ENCODE data around the gene THSD4. TPM values are rescaled to one million over a fixed set of nuclear protein-coding genes. Genes with fewer than 3 reads are reported as not detected.

Gene THSD4
- total and polyA plus RNA-seq, 3 experiments from 2014 or later: not detected

- Mint-ChIP-seq H3K4me3 (no peak overlapping the region), H3K36me3 (peaks cover 0 to 2% (median 0%) of the 10 kb centered on the region in 3 donors), H3K4me1 (peaks cover 0 to 1% (median 0%) of the 10 kb centered on the region in 3 donors), H3K27ac (no peak overlapping the region), H3K27me3 (peaks cover 3 to 26% of the 10 kb centered on the region in 2 donors), H3K9me3 (peaks cover 0 to 6% (median 2%) of the 10 kb centered on the region in 5 donors)
- Histone ChIP-seq H3K4me1 (ENCODE audit: insufficient read depth, low read length) (no peaks in the 10 kb centered on the region), H3K36me3 (ENCODE audit: insufficient read depth, low read length) (no peaks in the 10 kb centered on the region), H3K9me3 (ENCODE audit: low read length) (no peaks in the 10 kb centered on the region), H3K4me3 (ENCODE audit: low read length) (no peak overlapping the region), H3K27ac (ENCODE audit: low read depth, low read length) (no peak overlapping the region), H3K27me3 (ENCODE audit: insufficient read depth, low read length, poor library complexity, severe bottlenecking) (no peaks in the 10 kb centered on the region)
- ChIA-PET CTCF (interaction anchor here (0.5 to 1.5 kb wide), 2 partner anchors 12 to 627 kb away, joined by 3 to 4 read pairs; no protein-coding TSS in a partner anchor), POLR2A (no interaction called here)
- DNase-seq: no peak
Observed at GRCh38 chr15:71755092-71755970, 640.1 kb downstream of the THSD4 start.

DNA sequence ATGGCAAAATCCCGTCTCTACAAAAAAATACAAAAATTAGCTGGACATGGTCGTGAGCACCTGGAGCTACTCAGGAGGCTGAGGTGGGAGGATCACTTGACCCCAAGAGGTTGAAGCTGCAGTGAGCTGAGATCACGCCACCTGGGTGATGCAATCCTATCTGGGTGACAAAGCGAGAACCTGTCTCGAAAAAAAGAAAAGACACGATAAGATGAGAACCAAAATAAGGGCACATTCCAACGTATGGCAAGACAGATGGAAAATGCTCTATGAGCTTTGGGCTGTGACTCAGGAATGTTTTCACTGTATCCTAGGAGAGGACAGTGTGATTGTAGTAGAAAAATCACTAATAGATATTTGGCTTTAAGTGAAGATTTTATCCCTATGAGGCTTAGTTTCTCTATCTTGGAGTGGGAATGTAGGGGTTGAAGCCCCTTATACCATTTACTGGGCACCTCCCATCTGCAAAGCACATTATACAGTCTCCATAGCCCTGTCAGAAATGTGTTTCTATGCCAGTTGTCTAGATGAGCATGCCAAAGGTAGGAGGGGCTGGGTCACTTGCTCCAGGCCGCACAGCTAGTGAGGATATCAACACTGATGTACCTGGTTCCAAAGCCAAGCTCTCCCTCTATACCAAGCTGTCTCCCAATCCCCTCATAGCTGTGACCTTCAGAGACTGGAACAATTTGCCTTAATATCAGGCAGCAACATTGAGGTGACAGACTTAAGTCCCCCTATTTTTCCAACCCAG is 641.5 kb downstream of the THSD4 start:
- Histone ChIP-seq H3K27me3 (ENCODE audit: insufficient read depth, low read length, poor library complexity, severe bottlenecking) (no peaks in the 10 kb centered on the region), H3K4me1 (ENCODE audit: insufficient read depth, low read length) (no peaks in the 10 kb centered on the region), H3K27ac (ENCODE audit: low read depth, low read length) (no peak overlapping the region), H3K4me3 (ENCODE audit: low read length) (no peak overlapping the region), H3K36me3 (ENCODE audit: insufficient read depth, low read length) (no peaks in the 10 kb centered on the region), H3K9me3 (ENCODE audit: low read length) (no peaks in the 10 kb centered on the region)
- ChIA-PET CTCF (interaction anchor here (1.0 to 1.2 kb wide), 2 partner anchors 13 to 399 kb away, joined by 3 to 4 read pairs; no protein-coding TSS in a partner anchor), POLR2A (no interaction called here)
- peaks cover 4 to 22% of the 10 kb centered on the region in 2 donors for H3K27me3 Mint-ChIP-seq
- DNase-seq: no peak
- peaks cover 0 to under 1% (median 0%) of the 10 kb centered on the region in 3 donors for H3K4me1 Mint-ChIP-seq
- H3K36me3 Mint-ChIP-seq: peaks cover 0 to 2% (median 0%) of the 10 kb centered on the region in 3 donors
- no peak overlapping the region for H3K27ac Mint-ChIP-seq
- H3K4me3 Mint-ChIP-seq: no peak overlapping the region
- H3K9me3 Mint-ChIP-seq: peaks cover 6 to 16% (median 8%) of the 10 kb centered on the region in 5 donors

DNA sequence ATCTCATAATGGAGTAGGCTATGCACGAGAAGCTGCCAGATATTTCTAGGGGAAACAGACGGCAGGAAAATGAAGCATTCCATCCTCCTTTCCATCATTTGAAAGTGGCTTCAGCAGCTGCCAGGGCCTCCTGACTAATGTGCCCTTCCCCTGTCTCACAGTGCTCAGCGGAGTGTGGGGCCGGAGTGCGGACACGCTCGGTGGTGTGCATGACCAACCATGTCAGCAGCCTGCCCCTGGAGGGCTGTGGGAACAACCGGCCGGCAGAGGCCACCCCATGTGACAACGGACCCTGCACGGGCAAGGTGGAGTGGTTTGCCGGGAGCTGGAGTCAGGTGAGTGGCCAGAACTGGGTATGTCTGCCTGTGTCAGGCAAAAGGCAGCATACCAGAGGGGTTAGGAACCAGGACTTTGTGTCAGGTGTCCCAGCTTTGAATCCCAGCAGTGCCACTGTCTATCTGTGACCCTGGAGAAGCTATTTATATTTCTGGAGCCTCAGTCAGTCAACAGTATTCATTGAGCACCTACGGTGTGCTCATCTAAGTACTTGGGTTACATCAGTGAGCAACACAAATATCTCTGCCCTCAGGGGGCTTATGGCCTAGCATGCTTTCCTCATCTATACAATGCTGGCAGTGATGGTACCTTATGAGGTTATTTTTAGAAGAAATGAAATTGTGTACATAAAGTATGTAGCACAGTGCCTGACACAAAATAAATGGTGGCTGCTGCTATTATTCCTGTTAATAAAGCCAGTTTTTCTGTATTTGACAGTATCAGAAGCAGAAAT is 642.7 kb downstream of the THSD4 start:
- Histone ChIP-seq H3K9me3 (ENCODE audit: low read length) (no peaks in the 10 kb centered on the region), H3K27me3 (ENCODE audit: insufficient read depth, low read length, poor library complexity, severe bottlenecking) (no peaks in the 10 kb centered on the region), H3K4me3 (ENCODE audit: low read length) (no peak overlapping the region), H3K36me3 (ENCODE audit: insufficient read depth, low read length) (no peaks in the 10 kb centered on the region), H3K4me1 (ENCODE audit: insufficient read depth, low read length) (no peaks in the 10 kb centered on the region), H3K27ac (ENCODE audit: low read depth, low read length) (no peak overlapping the region)
- Mint-ChIP-seq H3K36me3 (peaks cover 0 to 2% (median 0%) of the 10 kb centered on the region in 3 donors), H3K27me3 (peaks cover 7 to 15% of the 10 kb centered on the region in 2 donors), H3K4me1 (no peaks in the 10 kb centered on the region), H3K9me3 (peaks cover 8 to 19% (median 12%) of the 10 kb centered on the region in 5 donors), H3K27ac (no peak overlapping the region), H3K4me3 (no peak overlapping the region)
- DNase-seq: no peak
- ChIA-PET CTCF (interaction anchor here (1.0 kb wide), 1 partner anchor 398 kb away, joined by 3 read pairs; no protein-coding TSS in a partner anchor), POLR2A (no interaction called here)

DNA sequence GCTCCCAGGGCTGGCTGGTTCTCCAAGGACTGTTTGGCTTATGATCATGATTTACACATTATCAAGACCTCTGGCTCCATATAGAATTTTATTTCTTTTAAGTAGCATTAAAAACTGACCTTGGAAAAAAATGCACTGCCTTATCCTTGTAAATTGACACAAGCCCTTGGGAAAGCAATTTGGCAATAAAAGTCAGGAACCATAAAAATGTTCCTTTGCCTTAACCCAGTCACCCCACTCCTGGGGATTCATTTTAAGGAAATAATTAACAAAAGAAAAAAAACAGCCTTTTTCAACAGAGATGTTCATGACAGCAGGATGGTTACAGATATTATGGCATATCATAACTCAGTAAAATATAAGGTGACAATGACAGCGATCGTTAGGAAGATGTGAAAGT is 643.4 kb downstream of the THSD4 start:
- no peak overlapping the region for H3K4me3 ChIP-seq (ENCODE audit: low read length)
- DNase-seq: no peak
- H3K27ac Mint-ChIP-seq: peak overlapping the region in 1 of 8 donors; percentile 24
- H3K9me3 Mint-ChIP-seq: peaks cover 8 to 19% (median 12%) of the 10 kb centered on the region in 5 donors
- no peaks in the 10 kb centered on the region for H3K36me3 ChIP-seq (ENCODE audit: insufficient read depth, low read length)
- peaks cover 0 to 2% (median 0%) of the 10 kb centered on the region in 3 donors for H3K36me3 Mint-ChIP-seq
- H3K9me3 ChIP-seq (ENCODE audit: low read length): no peaks in the 10 kb centered on the region
- CTCF ChIA-PET: no interaction called here
- H3K4me1 ChIP-seq (ENCODE audit: insufficient read depth, low read length): no peaks in the 10 kb centered on the region
- H3K4me1 Mint-ChIP-seq: no peaks in the 10 kb centered on the region
- H3K4me3 Mint-ChIP-seq: no peak overlapping the region
- no peaks in the 10 kb centered on the region for H3K27me3 ChIP-seq (ENCODE audit: insufficient read depth, low read length, poor library complexity, severe bottlenecking)
- H3K27me3 Mint-ChIP-seq: peaks cover 7 to 15% of the 10 kb centered on the region in 2 donors
- H3K27ac ChIP-seq (ENCODE audit: low read depth, low read length): no peak overlapping the region
- POLR2A ChIA-PET: no interaction called here

DNA sequence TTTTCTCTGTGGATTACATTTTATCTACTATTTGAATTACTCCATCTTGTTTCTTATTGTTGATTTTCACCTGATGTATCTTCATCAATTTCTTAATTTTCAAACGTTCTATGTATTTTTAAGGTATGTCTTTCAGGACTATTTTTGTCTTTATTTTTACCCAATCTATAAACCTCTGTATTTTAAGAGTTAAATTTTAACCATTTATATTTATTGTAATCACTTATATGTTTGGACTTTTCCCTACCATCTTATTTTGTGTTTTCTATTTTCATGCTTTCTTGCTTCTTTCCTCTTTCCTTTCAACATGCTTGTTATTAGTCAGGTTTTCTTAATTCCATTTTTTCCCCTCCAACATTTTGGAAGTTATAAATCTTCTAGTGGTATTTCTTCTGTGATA is 645.6 kb downstream of the THSD4 start:
- Mint-ChIP-seq H3K27me3 (peaks cover 8 to 22% of the 10 kb centered on the region in 2 donors), H3K9me3 (peaks cover 8 to 19% (median 12%) of the 10 kb centered on the region in 5 donors), H3K27ac (no peak overlapping the region), H3K4me3 (no peak overlapping the region), H3K36me3 (peaks cover 0 to 2% (median 0%) of the 10 kb centered on the region in 3 donors), H3K4me1 (no peaks in the 10 kb centered on the region)
- ChIA-PET POLR2A (no interaction called here), CTCF (no interaction called here)
- no peak overlapping the region for H3K27ac ChIP-seq (ENCODE audit: low read depth, low read length)
- no peaks in the 10 kb centered on the region for H3K9me3 ChIP-seq (ENCODE audit: low read length)
- DNase-seq: no peak
- H3K4me1 ChIP-seq (ENCODE audit: insufficient read depth, low read length): no peaks in the 10 kb centered on the region
- no peak overlapping the region for H3K4me3 ChIP-seq (ENCODE audit: low read length)
- no peaks in the 10 kb centered on the region for H3K27me3 ChIP-seq (ENCODE audit: insufficient read depth, low read length, poor library complexity, severe bottlenecking)
- H3K36me3 ChIP-seq (ENCODE audit: insufficient read depth, low read length): no peaks in the 10 kb centered on the region

- Histone ChIP-seq H3K27me3 (ENCODE audit: insufficient read depth, low read length, poor library complexity, severe bottlenecking) (no peaks in the 10 kb centered on the region), H3K9me3 (ENCODE audit: low read length) (no peaks in the 10 kb centered on the region), H3K36me3 (ENCODE audit: insufficient read depth, low read length) (no peaks in the 10 kb centered on the region), H3K4me1 (ENCODE audit: insufficient read depth, low read length) (no peaks in the 10 kb centered on the region), H3K27ac (ENCODE audit: low read depth, low read length) (no peak overlapping the region), H3K4me3 (ENCODE audit: low read length) (no peak overlapping the region)
- Mint-ChIP-seq H3K9me3 (peaks cover 8 to 19% (median 12%) of the 10 kb centered on the region in 5 donors), H3K27ac (no peak overlapping the region), H3K27me3 (peaks cover 8 to 23% of the 10 kb centered on the region in 2 donors), H3K4me1 (no peaks in the 10 kb centered on the region), H3K36me3 (no peaks in the 10 kb centered on the region), H3K4me3 (no peak overlapping the region)
- ChIA-PET POLR2A (no interaction called here), CTCF (no interaction called here)
- no peak for DNase-seq
Observed at GRCh38 chr15:71761649-71762048, 646.4 kb downstream of the THSD4 start.

DNA sequence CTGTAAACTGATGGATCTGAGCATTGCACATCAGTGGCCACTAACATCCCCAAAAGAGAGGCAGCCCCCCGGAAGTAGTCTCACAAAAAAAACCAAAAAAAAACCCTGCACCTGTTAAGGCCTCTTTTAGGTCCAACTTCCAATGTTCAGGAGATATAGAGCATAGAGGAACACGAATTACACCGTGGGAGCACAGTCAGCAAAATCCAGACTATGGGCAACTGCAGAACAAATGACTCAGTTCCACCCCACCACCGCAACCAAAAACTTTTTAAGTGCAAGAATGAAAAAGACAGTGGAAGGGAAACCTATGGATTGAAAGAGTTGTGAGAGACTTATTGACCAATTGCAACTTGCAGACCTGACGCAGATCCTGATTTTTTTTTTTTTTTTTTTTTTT is 652.9 kb downstream of the THSD4 start:
- Mint-ChIP-seq H3K4me1 (no peaks in the 10 kb centered on the region), H3K27me3 (peaks cover 12 to 29% of the 10 kb centered on the region in 2 donors), H3K27ac (peak overlapping the region in 1 of 8 donors; percentile 81), H3K36me3 (no peaks in the 10 kb centered on the region), H3K9me3 (no peaks in the 10 kb centered on the region), H3K4me3 (no peak overlapping the region)
- no peaks in the 10 kb centered on the region for H3K9me3 ChIP-seq (ENCODE audit: low read length)
- H3K27me3 ChIP-seq (ENCODE audit: insufficient read depth, low read length, poor library complexity, severe bottlenecking): no peaks in the 10 kb centered on the region
- ChIA-PET POLR2A (no interaction called here), CTCF (no interaction called here)
- no peak for DNase-seq
- no peak overlapping the region for H3K4me3 ChIP-seq (ENCODE audit: low read length)
- no peaks in the 10 kb centered on the region for H3K4me1 ChIP-seq (ENCODE audit: insufficient read depth, low read length)
- no peaks in the 10 kb centered on the region for H3K36me3 ChIP-seq (ENCODE audit: insufficient read depth, low read length)
- H3K27ac ChIP-seq (ENCODE audit: low read depth, low read length): no peak overlapping the region

Measured in CD8-positive, alpha-beta memory T cell (primary cell).